ENCODE results near the gene LPCAT3. TPM values are rescaled to one million over a fixed set of nuclear protein-coding genes. Genes with fewer than 3 reads are reported as not detected.

The LPCAT3 gene
- polyA plus RNA-seq, 2 of the 4 experiments (the other 2 are of a cell fraction), result 42.8 to 53.4 TPM

- Histone ChIP-seq H3K27ac (no peak overlapping the region), H3K9me3 (0 out of 3 replicates have a peak, but pooled peaks cover 2% of the 10 kb centered on the region), H3K4me3 (no peak overlapping the region), H3K4me1 (no peaks in the 10 kb centered on the region), H3K4me2 (no peak overlapping the region)
- no peak for DNase-seq (ENCODE audit: low read depth in 1 of 2, low spot score in 1 of 2)
- ATAC-seq, result no peak
- ChIA-PET POLR2A (no interaction called here), CTCF (interaction anchor here (0.7 to 2.5 kb wide), 4 partner anchors 9 to 75 kb away, joined by 3 to 9 read pairs (median 3); partner anchors contain the start of genes C1RL, C1S and LPCAT3)
- WGBS (ENCODE audit: missing lambda C conversion rate), result 28% methylated on average over 1 of the region's 1 CpG
- FAIRE-seq, result no peak
- TF ChIP-seq TFCP2L1 (CRISPR knock-in tag; IDR thresholded peaks at IDR 0.05) (no peak), ZFP36 (IDR thresholded peaks at IDR 0.05; ENCODE audit: borderline replicate concordance, partially characterized antibody) (no peak)
Observed at GRCh38 chr12:7034464-7034863, 16.2 kb upstream of the LPCAT3 start.

- 36% methylated on average over 2 of the region's 2 CpGs for WGBS (ENCODE audit: missing lambda C conversion rate)
- no peaks in the 10 kb centered on the region for H3K4me1 ChIP-seq
- no peak for TF ChIP-seq HES2 (IDR thresholded peaks at IDR 0.05)
- no peak for TF ChIP-seq USF2 (IDR thresholded peaks at IDR 0.05)
- no peak for TF ChIP-seq RARB (CRISPR knock-in tag; IDR thresholded peaks at IDR 0.05)
- TF ChIP-seq PBX3 (IDR thresholded peaks at IDR 0.05), result no peak
- no peak for TF ChIP-seq KDM5A (IDR thresholded peaks at IDR 0.05)
- no peak for TF ChIP-seq CBX2 (IDR thresholded peaks at IDR 0.05; ENCODE audit: borderline replicate concordance, low read depth)
- TF ChIP-seq HOXA7 (CRISPR knock-in tag; IDR thresholded peaks at IDR 0.05), result no peak
- TF ChIP-seq FOSL2 (IDR thresholded peaks at IDR 0.05), result no peak
- no peak for TF ChIP-seq FOSL2 (CRISPR knock-in tag; IDR thresholded peaks at IDR 0.05)
- TF ChIP-seq PHF8 (IDR thresholded peaks at IDR 0.05; ENCODE audit: borderline replicate concordance, low read depth), result no peak
- TF ChIP-seq POLR2AphosphoS2 (conservative IDR thresholded peaks at IDR 0.05; ENCODE audit: low read length), result no peak
- TF ChIP-seq MAFK (IDR thresholded peaks at IDR 0.05; ENCODE audit: partially characterized antibody), result no peak
- TF ChIP-seq BCL3 (IDR thresholded peaks at IDR 0.05), result no peak
- TF ChIP-seq HOXB5 (CRISPR knock-in tag; IDR thresholded peaks at IDR 0.05), result no peak
- no peak for TF ChIP-seq KDM1A (IDR thresholded peaks at IDR 0.05; ENCODE audit: low read depth)
- TF ChIP-seq RCOR1 (IDR thresholded peaks at IDR 0.05; ENCODE audit: low read depth, low read length), result no peak
- no peak for TF ChIP-seq EP300 (IDR thresholded peaks at IDR 0.05)
- TF ChIP-seq RAD21 (conservative IDR thresholded peaks at IDR 0.05 in 1 of 2, IDR thresholded peaks at IDR 0.05 in 1 of 2), result no peak
- no peak for TF ChIP-seq CTCF (IDR thresholded peaks at IDR 0.05)
- 0 out of 3 replicates have a peak, but pooled peaks cover 2% of the 10 kb centered on the region for H3K9me3 ChIP-seq
- no peak overlapping the region for H3K4me3 ChIP-seq
- ChIA-PET POLR2A (no interaction called here), CTCF (interaction anchor here (0.6 to 2.5 kb wide), 5 partner anchors 11 to 77 kb away, joined by 3 to 9 read pairs (median 3); partner anchors contain the start of gene C1S)
- H3K4me2 ChIP-seq, result no peak overlapping the region
- H3K27ac ChIP-seq, result no peak overlapping the region
- FAIRE-seq, result no peak
- DNase-seq (ENCODE audit: low read depth in 1 of 2, low spot score in 1 of 2), result no peak
- ATAC-seq, result no peak
Observed at GRCh38 chr12:7032990-7033389, 14.7 kb upstream of the LPCAT3 start.
